Activated B cell treated with CpG ODN at 0.5 μM for 24 hours (primary cell): ENCODE results near the gene AMDHD1. TPM values are rescaled to one million over a fixed set of nuclear protein-coding genes. Genes with fewer than 3 reads are reported as not detected.

Experiments
- ATAC-seq: fragments of 200-7000 bp; cut with Tn5 transposase; one replicate; pipeline ENCODE4 v1.10.0; 2021; ENCODE audit warnings: low read depth, mild to moderate bottlenecking, moderate library complexity
- CTCF ChIA-PET: fragments of 350-600 bp; sonication (Branson Sonifier 250); formaldehyde crosslinking; loops from one replicate; lab custom pipeline; 2021; ENCODE audit warnings: antibody characterized with exemption; lab: Charles Lee
- POLR2A ChIA-PET: fragments of 350-600 bp; sonication (Branson Sonifier 250); formaldehyde crosslinking; loops from one replicate; lab custom pipeline; 2021; ENCODE audit warnings: antibody characterized with exemption; lab: Charles Lee
- DNase-seq: peaks from one replicate; pipeline ENCODE4 v3.0.0; 2022
- H3K27ac Mint-ChIP-seq: one replicate; pipeline ENCODE4 v1.8.0; 2020; ENCODE audit warnings: mixed read lengths
- H3K27me3 Mint-ChIP-seq: one replicate; pipeline ENCODE4 v1.8.0; 2021; ENCODE audit warnings: mixed read lengths
- H3K36me3 Mint-ChIP-seq: one replicate; pipeline ENCODE4 v1.8.0; 2021; ENCODE audit warnings: low read depth, mixed read lengths
- H3K4me1 Mint-ChIP-seq: one replicate; pipeline ENCODE4 v1.8.0; 2021; ENCODE audit warnings: mixed read lengths
- H3K4me3 Mint-ChIP-seq: one replicate; pipeline ENCODE4 v1.8.0; 2020; ENCODE audit warnings: mild to moderate bottlenecking, mixed read lengths
- H3K9me3 Mint-ChIP-seq: one replicate; pipeline ENCODE4 v1.8.0; 2020; ENCODE audit warnings: mixed read lengths
- intact Hi-C: fragments of 100-400 bp; cut with micrococcal nuclease; formaldehyde crosslinking; loops from one replicate; pipeline ENCODE4 v1.15.1; 2024
- total RNA-seq: library from RNA; stranded (reverse); gene quantifications from 2 replicates; pipeline ENCODE4 v1.2.3, GENCODE V29; 2022
- TF ChIP-seq, protein P1 (sequence below): fragments of 200-600 bp; IDR thresholded peaks from one replicate; pipeline ENCODE4 v1.8.0; 2022; ENCODE audit warnings: antibody characterized with exemption, mild to moderate bottlenecking

AMDHD1 gene
- total RNA-seq, 1 donor from 2014 or later = 1.2 TPM

- POLR2A ChIA-PET = no interaction called here
- H3K4me3 Mint-ChIP-seq = no peak overlapping the region
- H3K36me3 Mint-ChIP-seq = peaks cover 81% of the 10 kb centered on the region
- no peaks in the 10 kb centered on the region for H3K27me3 Mint-ChIP-seq
- H3K4me1 Mint-ChIP-seq = no peaks in the 10 kb centered on the region
- TF ChIP-seq, protein P1, sequence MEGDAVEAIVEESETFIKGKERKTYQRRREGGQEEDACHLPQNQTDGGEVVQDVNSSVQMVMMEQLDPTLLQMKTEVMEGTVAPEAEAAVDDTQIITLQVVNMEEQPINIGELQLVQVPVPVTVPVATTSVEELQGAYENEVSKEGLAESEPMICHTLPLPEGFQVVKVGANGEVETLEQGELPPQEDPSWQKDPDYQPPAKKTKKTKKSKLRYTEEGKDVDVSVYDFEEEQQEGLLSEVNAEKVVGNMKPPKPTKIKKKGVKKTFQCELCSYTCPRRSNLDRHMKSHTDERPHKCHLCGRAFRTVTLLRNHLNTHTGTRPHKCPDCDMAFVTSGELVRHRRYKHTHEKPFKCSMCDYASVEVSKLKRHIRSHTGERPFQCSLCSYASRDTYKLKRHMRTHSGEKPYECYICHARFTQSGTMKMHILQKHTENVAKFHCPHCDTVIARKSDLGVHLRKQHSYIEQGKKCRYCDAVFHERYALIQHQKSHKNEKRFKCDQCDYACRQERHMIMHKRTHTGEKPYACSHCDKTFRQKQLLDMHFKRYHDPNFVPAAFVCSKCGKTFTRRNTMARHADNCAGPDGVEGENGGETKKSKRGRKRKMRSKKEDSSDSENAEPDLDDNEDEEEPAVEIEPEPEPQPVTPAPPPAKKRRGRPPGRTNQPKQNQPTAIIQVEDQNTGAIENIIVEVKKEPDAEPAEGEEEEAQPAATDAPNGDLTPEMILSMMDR = no peak
- ATAC-seq (no peak), DNase-seq (no peak)
- intact Hi-C loops = no loop called here
- H3K27ac Mint-ChIP-seq = no peak overlapping the region
- CTCF ChIA-PET = no interaction called here
- H3K9me3 Mint-ChIP-seq = no peaks in the 10 kb centered on the region
These were observed 63.6 kb downstream of the AMDHD1 start for GRCh38 chr12:96006727-96007126.

DNA sequence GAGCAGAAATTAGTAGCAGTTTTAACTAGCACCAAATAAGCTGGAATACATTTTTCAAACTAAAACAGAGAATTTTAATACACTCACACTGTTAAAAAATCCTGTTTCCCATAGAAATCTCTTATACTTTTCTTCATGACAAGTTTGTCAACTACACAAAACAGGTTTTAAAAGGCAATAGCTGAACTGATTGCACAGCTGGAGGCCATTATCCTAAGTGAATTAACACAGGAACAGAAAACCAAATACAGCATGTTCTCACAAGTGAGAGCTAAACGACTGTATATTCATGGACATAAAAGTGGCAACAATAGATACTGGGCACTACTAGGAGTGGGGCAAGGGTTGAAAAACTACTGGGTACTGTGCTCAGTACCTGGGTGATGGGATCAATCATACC is 64.6 kb downstream of the AMDHD1 start:
- peaks cover 87% of the 10 kb centered on the region for H3K36me3 Mint-ChIP-seq
- H3K9me3 Mint-ChIP-seq = no peaks in the 10 kb centered on the region
- no peak overlapping the region for H3K4me3 Mint-ChIP-seq
- TF ChIP-seq, protein P1 = no peak
- intact Hi-C loops = no loop called here
- ATAC-seq (no peak), DNase-seq (no peak)
- H3K4me1 Mint-ChIP-seq = no peaks in the 10 kb centered on the region
- no peaks in the 10 kb centered on the region for H3K27me3 Mint-ChIP-seq
- H3K27ac Mint-ChIP-seq = no peak overlapping the region
- ChIA-PET POLR2A (interaction anchor here (1.0 kb wide), 1 partner anchor 34 kb away, joined by 4 read pairs; no protein-coding TSS in a partner anchor), CTCF (interaction anchor here (1.9 kb wide), 1 partner anchor 9 kb away, joined by 5 read pairs; no protein-coding TSS in a partner anchor)

GRCh38 chr12:96014943-96015599 is 71.9 kb downstream of the AMDHD1 start:
- H3K36me3 Mint-ChIP-seq = peaks cover 77% of the 10 kb centered on the region
- no peaks in the 10 kb centered on the region for H3K27me3 Mint-ChIP-seq
- no peak overlapping the region for H3K27ac Mint-ChIP-seq
- peaks cover 10% of the 10 kb centered on the region for H3K4me1 Mint-ChIP-seq
- H3K9me3 Mint-ChIP-seq = no peaks in the 10 kb centered on the region
- CTCF ChIA-PET = interaction anchor here (1.1 to 1.3 kb wide), 2 partner anchors 46 to 201 kb away, joined by 3 read pairs; no protein-coding TSS in a partner anchor
- no peak overlapping the region for H3K4me3 Mint-ChIP-seq
- TF ChIP-seq, protein P1 = no peak
- POLR2A ChIA-PET = no interaction called here
- ATAC-seq (no peak), DNase-seq (no peak)
- intact Hi-C loops = no loop called here

DNA sequence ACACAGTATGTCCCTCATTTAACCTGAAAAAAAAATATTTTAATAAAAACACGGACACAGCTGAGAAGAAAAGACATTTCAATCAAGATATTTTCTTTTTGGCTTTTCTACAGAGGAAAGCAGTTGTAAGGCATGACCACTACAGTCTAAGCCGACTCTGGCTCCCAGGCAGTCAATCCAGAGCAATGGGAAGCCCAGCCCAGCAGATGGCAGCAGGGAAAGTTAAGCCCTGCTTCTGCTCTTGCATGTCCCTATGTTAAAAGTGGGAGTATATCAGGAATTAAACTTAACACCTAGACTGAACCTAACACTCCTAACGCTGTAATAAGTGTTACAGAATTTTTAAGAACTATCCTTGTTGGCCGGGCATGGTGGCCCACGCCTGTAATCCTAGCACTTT is 72.5 kb downstream of the AMDHD1 start:
- H3K9me3 Mint-ChIP-seq = no peaks in the 10 kb centered on the region
- DNase-seq = no peak
- H3K27me3 Mint-ChIP-seq = no peaks in the 10 kb centered on the region
- peaks cover 74% of the 10 kb centered on the region for H3K36me3 Mint-ChIP-seq
- TF ChIP-seq, protein P1 = no peak
- POLR2A ChIA-PET = no interaction called here
- no peak overlapping the region for H3K27ac Mint-ChIP-seq
- CTCF ChIA-PET = no interaction called here
- H3K4me1 Mint-ChIP-seq = peaks cover 16% of the 10 kb centered on the region
- intact Hi-C loops = no loop called here
- no peak overlapping the region for H3K4me3 Mint-ChIP-seq
- no peak for ATAC-seq

Other genes with a start within 250 kb of the AMDHD1 start
- gene NTN4, start 152.6 kb upstream of the AMDHD1 start, total RNA-seq = 0.20 and 1.1 TPM in 2 replicates
- 35.2 and 38.2 TPM in 2 replicates for gene SNRPF, start 84.4 kb upstream of the AMDHD1 start, total RNA-seq
- 0.09 and 0.42 TPM in 2 replicates for gene CCDC38, start 717 bp upstream of the AMDHD1 start, total RNA-seq
- gene HAL, start 53.0 kb downstream of the AMDHD1 start, total RNA-seq = 0.66 and 2.5 TPM in 2 replicates
- 119 and 124 TPM in 2 replicates for gene LTA4H, start 92.3 kb downstream of the AMDHD1 start, total RNA-seq